Sigmoid colon (tissue), 7 donors: Measurements from ENCODE around the gene C20orf173. TPM values are rescaled to one million over a fixed set of nuclear protein-coding genes. Genes with fewer than 3 reads are reported as not detected.

Experiments used
- DNase-seq: peaks from one replicate; pipeline ENCODE4 v3.0.0-alpha.2; 2019
- H3K27ac ChIP-seq, 4 donors: fragments of 200-600 bp; sonication (generic); one replicate each; pipeline ENCODE4 v1.5.1; 2016 to 2019; ENCODE audit warnings: mild to moderate bottlenecking in 1 of 4
- H3K27me3 ChIP-seq, 3 donors: fragments of 200-600 bp; sonication (generic); one replicate each; pipeline ENCODE4 v1.5.1; 2019; ENCODE audit warnings: mild to moderate bottlenecking in 1 of 3
- H3K36me3 ChIP-seq, 4 donors: fragments of 200-600 bp; sonication (generic); one replicate each; pipeline ENCODE4 v1.5.1; 2016 to 2019
- H3K4me1 ChIP-seq, 4 donors: fragments of 200-600 bp; sonication (generic); one replicate each; pipeline ENCODE4 v1.5.1; 2017 to 2019
- H3K4me3 ChIP-seq, 4 donors: fragments of 200-600 bp; sonication (generic); one replicate each; pipeline ENCODE4 v1.5.1; 2017 to 2019; ENCODE audit warnings: mild to moderate bottlenecking in 2 of 4, moderate library complexity in 1 of 4
- H3K9me3 ChIP-seq, 4 donors: fragments of 200-600 bp in 3 of 4; sonication (generic) in 3 of 4; one replicate each; pipeline versions ENCODE4 v1.5.1 to v1.6.1; 2013 to 2019
- CTCF ChIP-seq, 4 experiments: fragments of 450-650 bp in 3 of 4; fragments of 200-600 bp in 1 of 4; IDR thresholded peaks; one replicate each; pipeline ENCODE4 v1.5.1; 2016 to 2019; ENCODE audit warnings: antibody characterized with exemption in 4 of 4, mild to moderate bottlenecking in 3 of 4, moderate library complexity in 2 of 4
- EP300 ChIP-seq, 4 donors: sonication (generic); formaldehyde crosslinking; IDR thresholded peaks; one replicate each; pipeline ENCODE4 v1.6.1; 2017; ENCODE audit warnings: antibody characterized with exemption in 4 of 4
- POLR2A ChIP-seq, 2 donors: fragments of 450-650 bp; IDR thresholded peaks; one replicate each; pipeline ENCODE4 v1.6.1; 2016; ENCODE audit warnings: antibody characterized with exemption in 2 of 2, mild to moderate bottlenecking in 2 of 2, moderate library complexity in 2 of 2
- POLR2AphosphoS5 ChIP-seq, 4 donors: sonication (generic); formaldehyde crosslinking; IDR thresholded peaks; one replicate each; pipeline ENCODE4 v1.6.1; 2017; ENCODE audit warnings: antibody characterized with exemption in 4 of 4
- WGBS, 2 donors: extraction: QIAGEN DNeasy Blood & Tissue Kit; methylation state at CpG; one replicate each; pipeline ENCODE4 v1.1.7; 2013; 5-methylcytosine and 5-hydroxymethylcytosine counted together
- intact Hi-C: fragments of 100-400 bp; cut with DNase I; formaldehyde crosslinking; loops from one replicate; pipeline ENCODE4 v1.15.1; 2023
- polyA plus RNA-seq, 3 donors: library from polyadenylated mRNA; stranded (reverse); fragments of 200-250 nt; gene quantifications; one replicate each; pipeline ENCODE4 v1.2.3, GENCODE V29; 2013
- total RNA-seq, 4 donors: library from RNA; depleted of rRNA; stranded (reverse); fragments of >200 nt; gene quantifications; one replicate each; pipeline ENCODE4 v1.1.0, GENCODE V29; 2016
- donor health status: healthy with polysubstance abuse.
- donor health status: Bipolar disorder and iron deficiency.
- donor health status: healthy.

Gene C20orf173
- total and polyA plus RNA-seq, 7 donors, result not detected

GRCh38 chr20:35517125-35517524 is 12.3 kb downstream of the C20orf173 start:
- 66 to 86% methylated on average over 1 of the region's 1 CpG for WGBS, 2 donors
- TF ChIP-seq POLR2A (IDR thresholded peaks at IDR 0.05) (no peak), POLR2AphosphoS5 (IDR thresholded peaks at IDR 0.05) (no peak), EP300 (IDR thresholded peaks at IDR 0.05) (no peak), CTCF (IDR thresholded peaks at IDR 0.05) (no peak)
- peaks cover 0 to 9% (median 0%) of the 10 kb centered on the region in 4 donors for H3K4me1 ChIP-seq
- no peaks in the 10 kb centered on the region for H3K27me3 ChIP-seq
- H3K36me3 ChIP-seq, result peaks cover 0 to 13% (median 0%) of the 10 kb centered on the region in 4 donors
- H3K4me3 ChIP-seq, result no peak overlapping the region
- no peaks in the 10 kb centered on the region for H3K9me3 ChIP-seq
- intact Hi-C loops, result no loop called here
- DNase-seq, result no peak
- no peak overlapping the region for H3K27ac ChIP-seq

GRCh38 chr20:35515949-35516645 is 13.4 kb downstream of the C20orf173 start:
- no peak for DNase-seq
- peaks cover 0 to 9% (median 0%) of the 10 kb centered on the region in 4 donors for H3K4me1 ChIP-seq
- H3K9me3 ChIP-seq, result no peaks in the 10 kb centered on the region
- H3K27me3 ChIP-seq, result no peaks in the 10 kb centered on the region
- intact Hi-C loops, result no loop called here
- WGBS, 2 donors, result 83 to 87% methylated on average over 3 of the region's 3 CpGs
- no peak overlapping the region for H3K27ac ChIP-seq
- no peak overlapping the region for H3K4me3 ChIP-seq
- TF ChIP-seq CTCF (IDR thresholded peaks at IDR 0.05), result no peak
- TF ChIP-seq EP300 (IDR thresholded peaks at IDR 0.05), result no peak
- no peak for TF ChIP-seq POLR2AphosphoS5 (IDR thresholded peaks at IDR 0.05)
- no peak for TF ChIP-seq POLR2A (IDR thresholded peaks at IDR 0.05)
- peaks cover 0 to 23% (median 5%) of the 10 kb centered on the region in 4 donors for H3K36me3 ChIP-seq

- H3K27me3 ChIP-seq, result no peaks in the 10 kb centered on the region
- H3K36me3 ChIP-seq, result peaks cover 0 to 30% (median 8%) of the 10 kb centered on the region in 4 donors
- DNase-seq, result no peak
- H3K4me3 ChIP-seq, result no peak overlapping the region
- peaks cover 0 to 9% (median 0%) of the 10 kb centered on the region in 4 donors for H3K4me1 ChIP-seq
- 95 to 96% methylated on average over 4 of the region's 4 CpGs for WGBS, 2 donors
- TF ChIP-seq EP300 (IDR thresholded peaks at IDR 0.05) (no peak), POLR2AphosphoS5 (IDR thresholded peaks at IDR 0.05) (no peak)
- intact Hi-C loops, result no loop called here
- no peak overlapping the region for H3K27ac ChIP-seq
- H3K9me3 ChIP-seq, result no peaks in the 10 kb centered on the region
Measured at GRCh38 chr20:35515341-35515740, 14.1 kb downstream of the C20orf173 start.

- Histone ChIP-seq H3K27me3 (no peaks in the 10 kb centered on the region), H3K27ac (no peak overlapping the region), H3K4me1 (peaks cover 0 to 9% (median 0%) of the 10 kb centered on the region in 4 donors), H3K9me3 (no peaks in the 10 kb centered on the region), H3K4me3 (no peak overlapping the region), H3K36me3 (peaks cover 6 to 39% (median 14%) of the 10 kb centered on the region in 4 donors)
- 81 to 88% methylated on average over 11 of the region's 11 CpGs for WGBS, 2 donors
- intact Hi-C loops, result no loop called here
- DNase-seq, result no peak
- no peak for TF ChIP-seq POLR2A (IDR thresholded peaks at IDR 0.05)
- TF ChIP-seq POLR2AphosphoS5 (IDR thresholded peaks at IDR 0.05), result no peak
- TF ChIP-seq EP300 (IDR thresholded peaks at IDR 0.05), result no peak
- no peak for TF ChIP-seq CTCF (IDR thresholded peaks at IDR 0.05)
Measured at GRCh38 chr20:35514371-35514932, 15.0 kb downstream of the C20orf173 start.

- WGBS, 2 donors, result 95 to 96% methylated on average over 2 of the region's 2 CpGs
- H3K27ac ChIP-seq, result no peak overlapping the region
- intact Hi-C loops, result no loop called here
Measured at GRCh38 chr20:35511814-35512420, 17.5 kb downstream of the C20orf173 start.

More at GRCh38 chr20:35511814-35512420, 17.5 kb downstream of the C20orf173 start:
- H3K36me3 ChIP-seq, result peaks cover 8 to 65% (median 26%) of the 10 kb centered on the region in 4 donors
- no peak for DNase-seq
- no peaks in the 10 kb centered on the region for H3K9me3 ChIP-seq
- TF ChIP-seq POLR2A (IDR thresholded peaks at IDR 0.05) (no peak), CTCF (IDR thresholded peaks at IDR 0.05) (peak; percentile 21 to 45 (median 38)), POLR2AphosphoS5 (IDR thresholded peaks at IDR 0.05) (no peak), EP300 (IDR thresholded peaks at IDR 0.05) (no peak)
- H3K27me3 ChIP-seq, result no peaks in the 10 kb centered on the region
- H3K4me1 ChIP-seq, result peaks cover 0 to 8% (median 0%) of the 10 kb centered on the region in 4 donors
- no peak overlapping the region for H3K4me3 ChIP-seq
